GM19468 (cell line): Measurements from ENCODE around the gene SEC24D.

Source experiments
- ATAC-seq: cut with Tn5 transposase; IDR thresholded peaks from one replicate; pipeline ENCODE4 v1.9.1; 2021; ENCODE audit warnings: mild to moderate bottlenecking, moderate library complexity, moderate number of reproducible peaks; ENCODE audit not compliant: unreplicated experiment; ENCODE audit errors: extremely low read depth

Gene SEC24D

DNA sequence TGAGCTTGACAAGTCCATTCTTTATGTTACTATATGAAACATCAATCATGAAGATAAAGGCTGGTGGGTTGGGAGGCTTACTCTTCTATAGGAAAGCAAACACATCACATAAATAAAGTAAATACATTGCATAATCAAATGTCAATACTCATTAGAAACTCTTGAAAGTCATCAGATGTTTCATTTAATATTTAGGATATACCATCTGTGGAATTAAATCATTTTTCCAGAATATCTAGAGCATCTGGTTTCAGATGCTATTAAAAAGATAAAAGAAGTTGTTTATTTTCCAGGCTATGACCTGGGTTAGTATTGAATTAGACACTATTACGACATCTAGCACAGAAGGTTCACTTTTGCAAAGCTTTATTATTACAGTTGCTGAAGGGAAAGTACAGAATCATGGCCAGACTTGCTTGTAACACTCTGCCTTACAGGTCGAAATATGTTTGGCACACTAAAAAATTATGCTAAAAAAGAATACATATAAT lies 78.1 kb downstream of the SEC24D start:
- ATAC-seq: no peak

DNA sequence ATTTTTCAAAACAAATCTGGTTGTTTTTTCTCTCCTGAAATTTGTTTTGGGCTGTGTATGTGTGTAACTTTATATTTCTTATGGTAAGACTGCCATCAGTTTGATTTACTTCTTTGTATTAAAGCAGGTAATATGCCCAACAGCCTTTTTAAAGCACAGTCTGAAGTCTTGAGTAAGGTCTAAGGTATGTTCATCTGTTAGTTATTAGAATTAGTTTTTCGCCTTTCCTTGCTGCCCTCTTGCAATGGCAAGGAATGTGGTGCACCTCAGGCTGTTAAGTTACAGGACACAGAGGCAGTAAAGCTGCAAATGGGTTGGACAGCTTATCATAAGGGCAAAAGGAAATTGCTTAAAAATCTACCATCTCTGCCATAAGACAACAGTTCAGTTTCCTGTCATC lies 79.0 kb downstream of the SEC24D start:
- no peak for ATAC-seq

DNA sequence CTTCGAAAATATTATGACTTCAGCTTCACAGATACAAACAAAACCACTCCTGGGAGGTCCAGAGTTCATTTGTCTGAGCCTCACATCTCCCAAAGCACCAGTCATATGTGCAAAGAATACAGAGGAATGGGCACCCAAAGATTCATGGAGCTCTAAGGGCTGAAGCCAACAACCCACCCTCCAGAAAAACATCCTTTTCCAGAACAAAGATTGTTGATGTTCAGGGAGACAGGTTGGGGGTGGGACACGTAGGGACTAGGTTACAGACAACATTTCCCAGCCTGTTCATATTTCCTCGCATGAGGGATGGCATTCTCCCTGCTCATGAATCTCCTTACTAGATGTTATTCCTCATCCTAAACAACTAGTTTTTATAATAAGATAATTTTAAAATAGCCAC lies 79.5 kb downstream of the SEC24D start:
- ATAC-seq: no peak

DNA sequence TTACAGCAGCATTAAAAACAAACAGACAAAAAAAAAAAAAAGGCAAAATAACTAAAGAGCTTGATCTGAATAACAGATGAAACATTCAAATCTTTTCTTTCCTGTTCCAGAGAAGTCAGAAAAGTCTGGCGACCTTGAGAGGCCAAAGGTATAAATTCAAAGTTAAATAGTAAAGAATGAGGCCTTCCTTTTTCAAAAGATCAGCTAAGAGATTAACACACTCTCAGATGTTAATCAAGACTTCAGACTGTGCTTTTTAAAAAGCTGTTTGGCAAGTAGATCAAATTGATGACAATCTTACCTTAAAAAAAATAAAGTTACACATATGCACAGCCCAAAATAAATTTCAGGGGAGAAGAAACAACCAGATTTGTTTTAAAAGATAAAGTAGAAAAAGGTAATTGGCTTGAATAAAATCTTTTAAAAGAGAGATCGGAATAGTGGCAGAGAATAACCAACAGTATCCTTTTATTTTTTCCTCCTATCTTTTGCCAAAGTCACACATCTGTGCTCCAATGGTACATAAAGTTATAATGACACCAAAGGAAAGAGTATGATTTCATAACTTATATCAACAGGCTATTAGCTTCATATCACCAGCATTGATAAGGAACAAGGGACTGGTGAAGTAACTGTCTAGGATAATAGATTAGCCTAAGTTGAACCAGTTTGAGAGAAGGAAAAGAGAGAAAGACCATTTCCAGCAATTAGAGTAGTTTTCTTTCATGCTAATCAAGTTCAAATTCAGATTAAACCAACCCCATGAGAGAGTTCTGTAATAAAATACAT lies 80.3 kb downstream of the SEC24D start:
- no peak for ATAC-seq

DNA sequence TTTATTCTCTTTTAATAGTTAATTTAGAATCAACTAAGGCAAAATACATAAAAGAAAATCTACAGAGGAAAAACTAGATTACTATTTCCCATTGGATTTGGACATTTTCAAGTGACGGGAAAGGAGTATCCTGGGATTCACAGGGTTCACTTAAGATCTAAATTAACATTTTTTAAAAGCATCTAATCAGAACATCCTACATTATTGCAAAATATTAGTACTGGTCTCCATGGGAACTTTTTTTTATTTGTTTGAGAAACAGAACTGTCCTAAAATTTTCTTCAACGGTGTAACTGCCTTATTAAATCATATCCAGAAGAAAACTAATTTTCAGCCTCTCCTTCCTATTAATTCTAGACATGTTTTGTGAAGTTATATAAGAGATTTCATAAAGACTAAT lies 81.0 kb downstream of the SEC24D start:
- no peak for ATAC-seq

DNA sequence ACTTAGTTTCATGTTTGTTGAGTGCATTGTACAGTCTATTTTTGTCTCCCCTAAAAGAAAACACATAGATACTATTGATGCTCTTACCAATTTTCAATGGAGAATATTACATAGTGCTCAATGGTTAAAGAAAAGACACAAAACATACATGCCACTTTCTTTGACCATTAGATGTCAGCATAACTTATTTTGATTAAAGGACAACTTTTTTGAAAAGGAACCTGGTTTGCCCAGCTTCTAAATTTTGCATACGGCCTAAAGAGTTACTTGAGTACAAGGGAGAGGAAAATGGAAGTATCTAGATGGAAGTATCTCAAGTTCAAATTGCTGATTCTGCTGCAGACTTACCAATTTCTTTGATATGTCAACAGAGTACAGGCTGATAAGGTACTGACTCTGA lies 82.2 kb downstream of the SEC24D start:
- no peak for ATAC-seq

DNA sequence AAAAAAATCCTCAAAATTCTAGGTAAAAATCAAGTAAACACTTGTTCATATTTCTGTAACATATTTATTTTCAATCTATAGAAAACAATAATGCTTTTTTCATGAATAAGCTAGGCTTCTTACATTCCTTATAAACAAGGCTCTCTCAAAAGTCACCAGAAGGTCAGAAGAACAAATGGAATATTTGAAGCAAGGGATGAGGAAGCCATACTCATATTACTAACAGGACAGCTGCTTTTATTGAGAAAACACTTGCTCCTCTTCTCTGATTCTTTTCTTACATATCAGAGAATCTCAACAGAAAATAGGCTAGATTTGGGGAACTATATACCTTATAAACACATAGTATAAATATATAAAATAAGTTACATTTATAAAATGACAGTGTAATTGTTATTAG lies 82.8 kb downstream of the SEC24D start:
- no peak for ATAC-seq

DNA sequence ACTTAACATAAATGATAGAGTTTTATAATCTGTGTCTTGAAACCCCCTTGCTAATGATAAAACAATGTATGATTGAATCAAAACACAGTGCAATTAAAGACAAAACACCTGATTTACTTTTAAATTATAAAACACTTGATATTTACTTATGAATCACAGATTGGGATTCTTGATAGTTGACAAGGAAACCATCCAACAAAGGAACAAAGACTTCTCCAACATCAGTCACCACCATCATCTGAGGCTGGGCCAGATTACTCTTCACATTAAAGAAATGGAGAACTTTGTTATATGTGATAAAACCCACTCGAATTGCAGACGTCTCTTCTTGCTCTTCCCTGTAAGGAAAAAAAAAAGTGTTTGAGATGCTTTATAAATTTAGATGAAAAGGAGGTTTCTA lies 83.4 kb downstream of the SEC24D start:
- ATAC-seq: no peak

DNA sequence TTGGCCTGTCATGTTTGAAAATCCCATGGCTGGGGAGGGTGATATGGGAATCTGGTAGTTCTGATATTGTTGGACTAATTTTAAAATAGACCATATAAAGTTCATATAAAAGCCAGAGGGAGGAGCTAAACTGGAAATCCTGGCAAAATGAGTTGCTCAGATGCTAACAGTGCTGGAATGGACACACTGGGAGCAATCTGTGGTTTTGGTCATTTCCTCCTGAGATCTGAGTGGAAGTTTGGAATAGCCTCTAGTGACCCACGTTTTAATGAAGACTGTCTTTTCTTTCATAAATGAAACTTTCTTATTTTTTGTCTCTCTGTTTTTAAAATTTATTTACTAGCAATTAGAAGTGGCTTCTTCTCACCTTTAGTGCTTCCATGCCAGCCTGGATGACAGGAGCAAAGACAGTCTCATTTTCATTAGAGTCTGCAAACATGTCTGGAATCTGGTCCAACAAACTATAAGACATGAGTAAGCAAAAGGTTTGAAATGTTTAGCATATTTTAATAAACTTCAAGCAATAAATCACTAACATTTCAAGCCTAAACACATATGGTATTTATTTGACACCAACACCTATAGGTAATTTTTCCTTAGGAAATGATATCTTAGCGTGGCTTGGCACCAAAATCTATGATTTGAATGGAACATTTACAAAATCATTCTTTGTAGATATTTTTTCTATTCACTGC lies 84.2 kb downstream of the SEC24D start:
- ATAC-seq: no peak

DNA sequence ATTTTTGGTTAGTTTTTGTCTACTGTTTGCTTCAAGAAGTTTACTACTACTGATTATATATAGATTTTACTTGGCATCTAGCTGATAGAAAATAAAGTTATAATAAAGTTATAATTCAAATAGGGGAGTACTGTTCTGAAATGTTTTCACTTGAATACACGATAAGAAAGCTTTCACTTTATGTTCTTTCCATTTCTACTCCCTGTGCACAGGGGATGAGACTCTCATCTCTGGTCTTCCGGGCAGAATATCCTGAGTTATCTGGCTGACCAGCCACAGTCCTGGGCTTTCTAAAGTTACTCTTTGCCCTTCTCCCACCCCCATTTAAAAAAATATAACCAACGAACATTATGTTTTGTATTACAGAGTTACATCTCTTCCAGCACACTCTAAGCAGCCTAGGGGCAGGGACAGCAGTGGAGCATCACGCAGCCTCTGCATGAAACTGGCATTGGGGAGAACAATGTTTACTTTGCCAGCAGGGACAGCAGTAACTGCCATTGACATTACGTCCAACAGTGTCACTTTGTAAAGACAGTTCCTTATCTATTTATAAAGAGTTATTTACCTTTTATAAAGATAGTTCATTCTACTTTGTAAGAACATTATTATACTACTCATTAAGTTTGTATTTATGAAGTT lies 86.5 kb downstream of the SEC24D start:
- no peak for ATAC-seq

DNA sequence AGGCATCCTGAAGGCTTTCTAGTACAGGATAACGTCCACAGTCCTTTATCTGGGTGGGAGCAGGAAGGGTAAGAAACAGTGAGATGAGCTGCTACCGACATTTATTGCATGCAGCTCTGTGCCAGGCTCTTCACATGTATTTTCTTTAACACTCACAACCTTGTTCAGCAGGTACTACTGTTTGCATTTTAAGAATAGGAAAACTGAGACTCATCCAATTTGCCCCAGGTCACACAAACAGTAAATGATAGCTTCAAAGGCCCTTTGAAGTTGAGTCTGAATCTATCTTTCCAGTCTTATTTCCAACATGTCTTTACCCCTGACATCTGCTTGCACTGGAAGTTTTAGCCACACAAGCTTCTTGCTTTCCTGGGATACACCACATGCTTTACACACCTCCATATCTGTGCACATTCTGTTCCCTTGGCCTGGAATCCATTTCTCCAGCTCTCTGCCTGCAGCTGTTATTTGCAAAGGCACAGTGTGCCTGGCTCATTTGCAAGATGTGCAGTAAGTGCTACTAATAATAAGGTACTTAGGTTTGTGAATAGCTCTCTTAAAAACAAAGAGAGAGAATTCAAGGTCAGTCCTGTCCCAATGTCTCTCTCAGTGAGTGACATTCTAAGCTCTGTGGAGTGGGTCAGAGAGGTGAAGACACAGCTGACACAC lies 89.5 kb downstream of the SEC24D start:
- ATAC-seq: no peak

DNA sequence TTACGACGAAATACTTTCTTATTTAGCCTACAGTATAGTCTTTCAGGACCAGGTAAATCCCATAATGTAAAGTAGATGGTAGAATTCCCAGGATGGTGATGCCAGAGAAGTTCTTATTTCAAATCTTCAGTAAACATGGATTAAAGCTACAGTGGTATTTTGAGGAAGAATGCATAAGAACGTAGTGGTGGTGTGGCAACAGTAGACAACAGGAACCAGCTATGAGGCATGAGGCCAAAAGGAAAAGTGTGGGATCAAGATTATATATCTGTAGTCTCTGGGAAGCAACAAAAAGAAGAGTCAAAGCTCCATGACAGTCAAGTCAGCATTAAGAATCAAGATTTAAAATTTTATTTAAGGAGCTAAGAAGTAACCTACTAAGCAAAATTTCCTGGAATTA lies 90.6 kb downstream of the SEC24D start:
- no peak for ATAC-seq

DNA sequence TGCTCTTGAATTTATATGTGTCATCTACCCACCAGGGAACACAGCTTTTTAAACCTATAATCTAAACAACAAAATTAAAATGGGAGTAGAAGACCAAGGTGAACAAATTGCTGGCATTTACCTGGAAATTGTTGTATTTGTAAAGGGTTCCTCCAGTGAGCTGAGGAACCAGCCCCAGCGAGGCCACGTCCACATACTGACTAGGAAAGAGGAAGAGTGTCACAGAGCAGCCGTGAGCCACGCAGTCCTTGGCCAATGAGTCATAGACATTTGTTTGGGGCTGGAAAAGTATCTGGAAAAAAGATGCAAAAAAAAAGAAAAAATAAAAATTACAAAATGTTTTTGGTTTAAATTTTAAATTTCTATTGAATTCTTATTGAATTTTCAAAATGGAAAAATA lies 92.1 kb downstream of the SEC24D start:
- ATAC-seq: no peak

DNA sequence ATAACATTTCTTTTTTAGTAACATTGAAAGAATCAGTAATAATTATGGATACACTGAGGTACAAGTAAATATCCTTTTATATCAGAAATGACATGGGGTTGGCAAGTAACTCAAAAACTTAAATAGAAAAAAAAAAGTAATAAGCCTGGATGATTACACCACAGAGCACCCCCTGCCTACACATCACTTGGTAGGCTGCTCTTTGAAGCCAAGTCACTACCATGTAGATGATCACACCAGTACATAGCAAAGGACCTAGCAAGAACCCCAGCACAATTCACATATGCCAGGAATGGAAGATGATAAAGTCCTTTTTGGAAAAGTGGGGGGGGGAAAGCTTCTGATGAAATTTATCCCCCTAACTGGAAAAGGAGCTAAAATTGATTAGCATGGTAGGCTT lies 93.9 kb downstream of the SEC24D start:
- no peak for ATAC-seq

DNA sequence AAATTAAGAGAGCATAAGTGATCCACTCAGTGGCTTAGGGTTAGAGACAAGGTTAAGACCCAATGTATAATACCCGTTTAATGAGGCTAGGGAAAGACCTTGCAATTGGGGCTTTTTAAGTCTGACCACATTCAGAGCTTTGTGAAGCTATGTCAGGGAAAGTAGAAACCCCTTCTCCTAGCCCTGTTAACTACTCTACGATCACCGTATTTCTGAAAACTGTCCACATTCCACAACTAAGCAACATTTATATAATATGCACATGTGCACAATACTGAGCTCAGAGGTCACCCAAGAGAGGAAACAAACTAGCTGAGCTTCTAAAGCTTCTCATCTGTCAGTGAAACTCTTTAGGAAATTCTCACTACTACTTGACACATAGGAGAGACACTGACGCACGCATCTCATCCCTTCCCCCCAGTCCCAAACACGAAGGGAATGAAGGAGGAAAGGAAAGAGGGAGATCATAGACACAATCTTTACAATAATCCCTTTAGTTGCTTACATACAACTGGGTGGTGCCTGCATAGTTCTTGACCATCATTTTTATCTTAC lies 94.5 kb downstream of the SEC24D start:
- ATAC-seq: no peak

DNA sequence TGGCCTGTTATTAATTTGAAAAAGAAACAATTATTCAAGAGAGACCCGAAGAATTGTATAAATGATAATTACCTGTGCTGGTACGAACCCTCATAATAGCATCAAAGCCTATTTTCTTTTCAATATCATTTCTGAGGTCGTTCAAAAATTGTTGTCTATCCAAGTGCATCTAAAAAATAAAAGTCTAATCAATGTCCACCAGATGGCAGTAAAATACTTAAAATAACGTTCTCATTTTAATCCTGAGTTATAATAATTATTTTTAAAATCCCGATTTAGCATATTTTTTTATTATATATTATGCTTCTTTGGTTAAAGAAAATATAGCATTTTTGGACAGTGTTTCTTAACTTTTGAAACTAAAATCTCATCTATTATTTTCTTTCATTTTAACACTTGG lies 95.1 kb downstream of the SEC24D start:
- ATAC-seq: no peak

DNA sequence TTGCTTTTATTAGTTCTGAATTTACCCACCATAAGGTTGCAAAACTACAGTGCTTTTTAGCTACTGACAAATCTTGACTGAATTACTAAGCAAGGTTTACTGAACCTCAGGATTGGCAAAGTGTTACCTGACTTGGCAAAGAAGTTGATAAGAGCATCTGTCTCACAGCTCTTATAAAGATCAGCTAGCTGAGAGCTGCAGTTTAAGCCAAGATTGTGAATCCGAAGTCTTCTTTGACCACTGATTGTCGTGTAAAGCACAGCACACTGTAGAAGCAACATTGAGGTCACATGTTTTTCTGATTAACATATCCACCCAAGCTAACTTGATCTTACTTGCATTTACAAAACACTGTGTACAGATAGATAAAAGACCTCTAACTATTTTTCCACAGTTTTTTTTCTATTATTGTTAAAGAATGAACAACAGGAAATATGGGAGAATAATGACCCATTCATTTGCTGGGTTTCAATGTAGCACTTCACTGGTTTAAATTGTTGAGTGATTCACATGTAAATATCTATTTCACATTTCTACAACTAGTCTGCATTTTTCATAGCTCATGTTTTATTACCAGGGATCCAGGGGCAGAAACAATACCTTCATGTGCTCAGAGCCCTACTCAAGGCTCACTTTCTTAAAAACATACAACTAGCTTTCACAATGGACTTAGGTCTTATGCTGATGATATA lies 96.8 kb downstream of the SEC24D start:
- no peak for ATAC-seq

DNA sequence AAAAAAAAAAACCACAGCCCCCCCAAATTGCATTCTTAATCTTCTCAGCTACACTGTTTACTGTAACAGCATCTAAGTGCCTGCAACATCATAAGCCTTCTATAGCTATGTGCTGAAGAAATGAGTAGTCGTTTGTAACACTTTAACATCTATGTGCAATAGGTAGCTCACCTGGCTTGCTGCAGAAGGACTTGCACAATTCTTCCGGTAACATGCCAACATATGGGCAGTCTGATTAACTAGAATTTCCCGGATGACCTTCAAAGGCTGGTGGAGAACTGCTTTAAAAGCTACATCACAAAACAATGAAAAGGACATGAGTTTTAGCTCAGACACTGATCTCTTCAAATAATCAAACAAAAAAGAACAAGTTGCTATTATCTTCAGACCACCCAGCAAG lies 97.8 kb downstream of the SEC24D start:
- ATAC-seq: no peak

DNA sequence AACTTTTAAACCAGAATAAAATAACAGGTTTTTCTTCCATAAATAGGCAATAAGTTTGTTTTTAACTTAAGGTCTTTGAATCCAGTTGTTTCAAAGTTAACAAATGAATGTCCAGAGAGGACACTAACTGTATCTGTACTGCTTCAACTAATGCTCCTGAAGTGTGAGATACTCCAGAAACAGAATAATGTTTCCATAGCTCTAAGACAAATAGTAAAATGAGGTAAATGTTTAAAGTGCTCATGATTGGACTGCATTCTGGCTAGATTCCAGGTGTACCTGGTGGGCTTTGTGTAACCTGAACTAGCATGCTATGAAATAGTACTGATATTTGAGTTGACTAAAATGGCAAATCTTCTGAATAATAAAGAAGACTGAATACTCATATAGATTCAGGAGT lies 99.0 kb downstream of the SEC24D start:
- ATAC-seq: no peak
